ENCODE data around the gene PDLIM3. TPM values are rescaled to one million over a fixed set of nuclear protein-coding genes. Genes with fewer than 3 reads are reported as not detected.

The PDLIM3 gene
- total RNA-seq, 1 donor from 2014 or later, result 2.8 TPM

GRCh38 chr4:185467101-185467500, 68.2 kb downstream of the PDLIM3 start:
- peak overlapping the region; percentile 52 for H3K27ac Mint-ChIP-seq (ENCODE audit: unreplicated experiment)
- peaks cover 8% of the 10 kb centered on the region for H3K27me3 Mint-ChIP-seq (ENCODE audit: unreplicated experiment)
- H3K4me3 Mint-ChIP-seq (ENCODE audit: unreplicated experiment), result peak overlapping the region; percentile 56
- peaks cover 24% of the 10 kb centered on the region for H3K4me1 Mint-ChIP-seq (ENCODE audit: unreplicated experiment)
- no peaks in the 10 kb centered on the region for H3K36me3 Mint-ChIP-seq (ENCODE audit: unreplicated experiment)
- no peak for TF ChIP-seq CTCF (IDR thresholded peaks at IDR 0.05)
- no peak for DNase-seq (ENCODE audit: extremely low spot score, unreplicated experiment)
- no peaks in the 10 kb centered on the region for H3K9me3 Mint-ChIP-seq (ENCODE audit: unreplicated experiment)

- Mint-ChIP-seq H3K4me3 (ENCODE audit: unreplicated experiment) (no peak overlapping the region), H3K27ac (ENCODE audit: unreplicated experiment) (no peak overlapping the region), H3K27me3 (ENCODE audit: unreplicated experiment) (peaks cover 8% of the 10 kb centered on the region), H3K4me1 (ENCODE audit: unreplicated experiment) (peaks cover 22% of the 10 kb centered on the region), H3K9me3 (ENCODE audit: unreplicated experiment) (no peaks in the 10 kb centered on the region), H3K36me3 (ENCODE audit: unreplicated experiment) (no peaks in the 10 kb centered on the region)
- no peak for DNase-seq (ENCODE audit: extremely low spot score, unreplicated experiment)
- no peak for TF ChIP-seq CTCF (IDR thresholded peaks at IDR 0.05)
These were observed 69.6 kb downstream of the PDLIM3 start for GRCh38 chr4:185465707-185466106.

- no peak overlapping the region for H3K27ac Mint-ChIP-seq (ENCODE audit: unreplicated experiment)
- H3K4me3 Mint-ChIP-seq (ENCODE audit: unreplicated experiment), result no peak overlapping the region
- peaks cover 19% of the 10 kb centered on the region for H3K4me1 Mint-ChIP-seq (ENCODE audit: unreplicated experiment)
- no peak for DNase-seq (ENCODE audit: extremely low spot score, unreplicated experiment)
- peaks cover 12% of the 10 kb centered on the region for H3K27me3 Mint-ChIP-seq (ENCODE audit: unreplicated experiment)
- no peaks in the 10 kb centered on the region for H3K9me3 Mint-ChIP-seq (ENCODE audit: unreplicated experiment)
- no peak for TF ChIP-seq CTCF (IDR thresholded peaks at IDR 0.05)
- H3K36me3 Mint-ChIP-seq (ENCODE audit: unreplicated experiment), result no peaks in the 10 kb centered on the region
These were observed 70.4 kb downstream of the PDLIM3 start for GRCh38 chr4:185464887-185465286.

- no peak overlapping the region for H3K4me3 Mint-ChIP-seq (ENCODE audit: unreplicated experiment)
- H3K27ac Mint-ChIP-seq (ENCODE audit: unreplicated experiment), result no peak overlapping the region
- H3K9me3 Mint-ChIP-seq (ENCODE audit: unreplicated experiment), result no peaks in the 10 kb centered on the region
- H3K36me3 Mint-ChIP-seq (ENCODE audit: unreplicated experiment), result no peaks in the 10 kb centered on the region
- H3K27me3 Mint-ChIP-seq (ENCODE audit: unreplicated experiment), result peaks cover 6% of the 10 kb centered on the region
- TF ChIP-seq CTCF (IDR thresholded peaks at IDR 0.05), result no peak
- no peak for DNase-seq (ENCODE audit: extremely low spot score, unreplicated experiment)
- H3K4me1 Mint-ChIP-seq (ENCODE audit: unreplicated experiment), result peaks cover 19% of the 10 kb centered on the region
These were observed 71.1 kb downstream of the PDLIM3 start for GRCh38 chr4:185464183-185464582.

GRCh38 chr4:185463541-185463940, 71.8 kb downstream of the PDLIM3 start:
- H3K27me3 Mint-ChIP-seq (ENCODE audit: unreplicated experiment), result peaks cover 8% of the 10 kb centered on the region
- H3K27ac Mint-ChIP-seq (ENCODE audit: unreplicated experiment), result no peak overlapping the region
- no peak for TF ChIP-seq CTCF (IDR thresholded peaks at IDR 0.05)
- no peaks in the 10 kb centered on the region for H3K9me3 Mint-ChIP-seq (ENCODE audit: unreplicated experiment)
- H3K4me1 Mint-ChIP-seq (ENCODE audit: unreplicated experiment), result peaks cover 19% of the 10 kb centered on the region
- H3K4me3 Mint-ChIP-seq (ENCODE audit: unreplicated experiment), result no peak overlapping the region
- DNase-seq (ENCODE audit: extremely low spot score, unreplicated experiment), result no peak
- H3K36me3 Mint-ChIP-seq (ENCODE audit: unreplicated experiment), result no peaks in the 10 kb centered on the region
